ENCODE data around the gene PDCD6IP.
"Not testable (repeated sequence)": the region's sequence is repeated elsewhere in the genome, so short reads cannot be mapped to it uniquely, and the experiment has no call there.

Gene PDCD6IP

GRCh38 chr3:33798418-33799201, at the start of gene PDCD6IP:
Gene PDCD6IP, plus strand, starts transcription at chr3:33798630. Its CDS starts 99 bp downstream, at chr3:33798729.
- DNase-seq = peak; percentile 89

GRCh38 chr3:33749546-33750210, 48.8 kb upstream of the PDCD6IP start:
- no peak for DNase-seq

GRCh38 chr3:33750211-33750548, 48.2 kb upstream of the PDCD6IP start:
- no peak for DNase-seq

GRCh38 chr3:33751336-33751735, 47.1 kb upstream of the PDCD6IP start:
- DNase-seq = no peak

GRCh38 chr3:33754391-33754790, 44.0 kb upstream of the PDCD6IP start:
- not testable (repeated sequence) for DNase-seq

- no peak for DNase-seq
These were observed 40.1 kb upstream of the PDCD6IP start for GRCh38 chr3:33758281-33758680.

GRCh38 chr3:33758864-33759263, 39.6 kb upstream of the PDCD6IP start:
- DNase-seq = no peak

- no peak for DNase-seq
These were observed 29.7 kb upstream of the PDCD6IP start for GRCh38 chr3:33768578-33769330.

GRCh38 chr3:33773637-33774036, 24.8 kb upstream of the PDCD6IP start:
- no peak for DNase-seq

GRCh38 chr3:33775363-33775762, 23.1 kb upstream of the PDCD6IP start:
- no peak for DNase-seq

- DNase-seq = no peak
These were observed 20.4 kb upstream of the PDCD6IP start for GRCh38 chr3:33777996-33778395.

- DNase-seq = no peak
These were observed 18.7 kb upstream of the PDCD6IP start for GRCh38 chr3:33779751-33780150.

- DNase-seq = not testable (repeated sequence)
These were observed 17.0 kb upstream of the PDCD6IP start for GRCh38 chr3:33781413-33781812.

GRCh38 chr3:33786565-33787327, 11.7 kb upstream of the PDCD6IP start:
- no peak for DNase-seq

- DNase-seq = peak; percentile 69
These were observed 11.0 kb upstream of the PDCD6IP start for GRCh38 chr3:33787328-33788009.

- no peak for DNase-seq
These were observed 9.1 kb upstream of the PDCD6IP start for GRCh38 chr3:33789183-33789954.

- no peak for DNase-seq
These were observed 8.3 kb upstream of the PDCD6IP start for GRCh38 chr3:33790091-33790490.

GRCh38 chr3:33791477-33792166, 6.8 kb upstream of the PDCD6IP start:
- DNase-seq = peak; percentile 26

GRCh38 chr3:33792167-33792892, 6.1 kb upstream of the PDCD6IP start:
- no peak for DNase-seq

GRCh38 chr3:33795131-33795530, 3.3 kb upstream of the PDCD6IP start:
- no peak for DNase-seq

All from CD4-positive, alpha-beta T cell treated with Interleukin-4 for 4 hours (primary cell).